GM10248 (cell line): ENCODE measurements around the gene AATK.
A peak's percentile ranks its signal among the peaks of the same experiment; 100 is the strongest.

Experiments
- CTCF ChIA-PET: fragments of 300-600 bp; sonication (Branson Sonifier 250); formaldehyde crosslinking; extraction: SDS; loops from one replicate; lab custom pipeline; 2021; ENCODE audit warnings: antibody characterized with exemption; lab: Yijun Ruan, JAX
- POLR2A ChIA-PET: fragments of 350-650 bp; sonication (Branson Sonifier 250); formaldehyde crosslinking; extraction: SDS; loops from one replicate; lab custom pipeline; 2020; ENCODE audit warnings: antibody characterized with exemption; lab: Yijun Ruan, JAX
- DNase-seq: peaks from one replicate; pipeline ENCODE4 v3.0.0; 2012; ENCODE audit errors: extremely low spot score
- TF ChIP-seq, protein P1 (sequence below): IDR thresholded peaks from 2 replicates; pipeline ENCODE4 v1.5.1; 2012; ENCODE audit warnings: mild to moderate bottlenecking, low read depth; ENCODE audit errors: extremely low read depth, missing control alignments, control extremely low read depth

AATK gene

DNA sequence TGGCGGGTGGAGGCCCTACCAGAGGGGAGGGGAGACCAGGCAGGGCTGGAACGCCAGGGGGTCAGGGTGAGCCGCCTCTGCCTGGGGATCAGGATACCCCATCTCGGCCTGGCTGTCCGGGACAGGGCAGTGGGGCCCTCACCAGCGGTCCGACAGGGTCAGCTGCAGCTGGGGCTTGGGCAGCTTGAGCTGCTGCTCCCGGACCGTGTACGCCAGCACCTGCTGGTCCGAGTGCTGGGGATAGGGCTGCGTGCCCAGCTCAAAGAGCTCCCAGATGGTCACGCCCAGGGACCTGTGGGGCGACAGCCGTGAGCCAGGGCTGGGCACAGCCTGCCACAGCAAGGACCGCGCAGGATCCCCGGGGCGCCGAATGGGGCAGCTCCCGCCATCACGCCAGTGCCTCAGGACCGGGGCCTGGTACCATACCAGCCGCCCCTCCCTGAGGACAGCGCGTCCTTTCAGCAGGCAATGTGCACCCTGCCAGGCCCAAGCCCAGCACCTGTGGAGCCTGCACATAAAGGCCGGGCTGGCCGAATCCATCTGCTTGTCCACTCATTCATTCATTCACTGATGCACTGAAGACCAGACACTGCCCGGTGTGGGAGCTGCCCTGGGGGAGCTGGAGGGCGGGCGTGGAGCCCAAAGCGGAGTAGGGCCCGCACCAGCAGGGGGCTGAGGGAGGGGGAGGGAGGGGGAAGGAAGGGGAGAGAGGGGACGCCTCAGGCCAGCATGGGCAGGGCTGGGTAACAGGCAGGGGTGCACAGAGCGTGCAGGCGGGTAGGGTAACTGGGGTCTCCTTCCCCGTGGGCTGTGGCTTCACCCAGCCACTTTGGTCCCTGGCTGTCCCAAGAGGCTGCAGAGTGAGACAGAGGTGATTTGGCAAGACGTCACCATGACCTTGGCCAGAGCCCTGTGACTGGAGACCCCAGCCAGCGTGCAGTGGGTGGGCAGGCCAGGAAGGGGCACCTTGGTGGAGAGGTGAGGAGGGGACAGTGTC, 42.7 kb downstream of the AATK start:
- TF ChIP-seq, protein P1, sequence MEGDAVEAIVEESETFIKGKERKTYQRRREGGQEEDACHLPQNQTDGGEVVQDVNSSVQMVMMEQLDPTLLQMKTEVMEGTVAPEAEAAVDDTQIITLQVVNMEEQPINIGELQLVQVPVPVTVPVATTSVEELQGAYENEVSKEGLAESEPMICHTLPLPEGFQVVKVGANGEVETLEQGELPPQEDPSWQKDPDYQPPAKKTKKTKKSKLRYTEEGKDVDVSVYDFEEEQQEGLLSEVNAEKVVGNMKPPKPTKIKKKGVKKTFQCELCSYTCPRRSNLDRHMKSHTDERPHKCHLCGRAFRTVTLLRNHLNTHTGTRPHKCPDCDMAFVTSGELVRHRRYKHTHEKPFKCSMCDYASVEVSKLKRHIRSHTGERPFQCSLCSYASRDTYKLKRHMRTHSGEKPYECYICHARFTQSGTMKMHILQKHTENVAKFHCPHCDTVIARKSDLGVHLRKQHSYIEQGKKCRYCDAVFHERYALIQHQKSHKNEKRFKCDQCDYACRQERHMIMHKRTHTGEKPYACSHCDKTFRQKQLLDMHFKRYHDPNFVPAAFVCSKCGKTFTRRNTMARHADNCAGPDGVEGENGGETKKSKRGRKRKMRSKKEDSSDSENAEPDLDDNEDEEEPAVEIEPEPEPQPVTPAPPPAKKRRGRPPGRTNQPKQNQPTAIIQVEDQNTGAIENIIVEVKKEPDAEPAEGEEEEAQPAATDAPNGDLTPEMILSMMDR = no peak
- no peak for DNase-seq
- POLR2A ChIA-PET = no interaction called here
- CTCF ChIA-PET = no interaction called here

GRCh38 chr17:81121841-81122733, 43.9 kb downstream of the AATK start:
- no peak for DNase-seq
- TF ChIP-seq, protein P1 = no peak
- CTCF ChIA-PET = no interaction called here
- POLR2A ChIA-PET = no interaction called here

GRCh38 chr17:81120695-81121621, 45.1 kb downstream of the AATK start:
- DNase-seq = no peak
- TF ChIP-seq, protein P1 = no peak
- POLR2A ChIA-PET = no interaction called here
- CTCF ChIA-PET = no interaction called here

DNA sequence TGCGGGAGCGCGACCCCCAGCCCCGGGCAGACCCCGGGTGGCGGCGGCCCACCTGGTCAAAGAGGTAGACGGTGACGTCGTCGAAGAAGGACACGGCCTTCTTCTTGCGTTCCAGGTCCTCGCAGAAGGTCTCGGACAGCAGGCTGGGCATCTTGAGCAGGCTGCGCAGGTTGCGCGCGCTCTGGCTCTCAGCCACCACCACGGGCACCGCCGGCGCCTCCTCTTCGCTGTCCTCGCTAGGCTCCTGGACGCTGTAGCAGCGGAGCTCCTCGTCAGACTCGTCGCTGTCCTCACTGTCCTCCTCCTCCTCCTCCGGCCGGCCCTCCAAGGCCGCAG, 45.9 kb downstream of the AATK start:
- TF ChIP-seq, protein P1 = no peak
- CTCF ChIA-PET = no interaction called here
- POLR2A ChIA-PET = interaction anchor here (0.6 kb wide), 1 partner anchor 387 kb away, joined by 4 read pairs; no protein-coding TSS in a partner anchor
- no peak for DNase-seq

- TF ChIP-seq, protein P1 = no peak
- ChIA-PET CTCF (no interaction called here), POLR2A (interaction anchor here (0.6 kb wide), 1 partner anchor 388 kb away, joined by 4 read pairs; no protein-coding TSS in a partner anchor)
- DNase-seq = peak; percentile 83
Measured at GRCh38 chr17:81119223-81120148, 46.5 kb downstream of the AATK start.
